HG03060 (cell line): Measurements from ENCODE around the gene MBNL2.

Experiments used
- ATAC-seq: cut with Tn5 transposase; IDR thresholded peaks from one replicate; pipeline ENCODE4 v1.9.1; 2021; ENCODE audit warnings: low read depth, moderate number of reproducible peaks; ENCODE audit not compliant: unreplicated experiment

Gene MBNL2

DNA sequence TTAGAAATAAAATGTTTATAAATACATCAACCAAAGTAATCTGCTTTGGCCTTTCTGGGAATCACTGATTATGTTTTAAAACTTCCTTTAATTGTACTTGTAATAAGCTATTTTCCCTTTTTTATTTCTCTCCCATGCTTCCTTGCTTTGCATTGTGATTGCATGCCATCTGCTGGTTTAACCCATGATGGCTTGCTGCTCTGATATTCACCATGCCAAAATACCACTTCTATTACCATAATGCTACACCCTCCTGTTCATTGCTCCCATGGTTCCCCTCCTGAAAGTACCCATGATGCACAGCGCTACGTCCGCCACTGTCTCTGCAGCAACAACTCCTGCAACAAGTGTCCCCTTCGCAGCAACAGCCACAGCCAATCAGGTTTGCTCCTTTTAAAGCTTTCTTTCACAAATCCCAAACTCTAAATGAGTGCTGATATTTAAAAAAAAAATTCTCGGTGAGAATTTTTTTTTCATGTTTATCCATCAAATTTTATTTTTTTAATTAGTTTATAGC is 144.1 kb downstream of the MBNL2 start:
- ATAC-seq = no peak

DNA sequence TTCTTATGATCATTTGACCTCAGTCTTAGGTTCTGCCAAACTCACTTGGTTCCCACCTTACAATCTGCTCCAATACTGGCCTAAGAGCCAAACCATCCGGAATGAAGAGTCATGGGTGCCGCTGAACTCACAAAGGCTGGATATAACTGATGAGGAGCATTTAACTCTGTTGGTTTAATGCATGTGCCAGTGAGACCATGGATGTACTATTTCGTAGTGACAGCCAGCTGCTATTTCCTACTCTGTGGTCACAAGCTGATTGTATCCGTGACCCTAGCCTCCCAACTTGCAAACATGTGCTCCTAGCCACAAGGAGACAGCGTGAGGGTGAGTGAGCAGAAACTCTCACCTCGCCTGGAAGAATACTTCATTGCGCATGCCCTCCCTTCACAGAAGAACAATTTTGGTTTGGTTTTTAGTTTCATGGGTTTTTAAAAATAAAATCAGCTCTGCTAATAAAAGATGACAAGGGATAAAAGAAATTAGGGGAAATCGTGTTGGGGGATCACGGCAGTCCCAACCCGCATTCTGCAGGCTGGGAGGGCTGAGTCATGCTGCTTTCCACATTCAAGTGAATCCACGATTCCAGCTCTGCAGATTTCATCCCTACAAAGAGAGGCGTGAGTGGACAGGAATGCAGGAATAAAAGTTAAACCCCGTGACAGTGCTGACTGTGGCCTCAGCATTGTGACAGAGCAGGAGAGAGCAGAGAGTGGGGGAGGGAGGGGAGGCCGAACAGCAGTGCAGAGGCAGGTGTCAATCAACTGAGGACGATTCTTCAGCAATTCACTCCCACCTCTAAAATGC is 145.1 kb downstream of the MBNL2 start:
- peak; percentile 53 for ATAC-seq

DNA sequence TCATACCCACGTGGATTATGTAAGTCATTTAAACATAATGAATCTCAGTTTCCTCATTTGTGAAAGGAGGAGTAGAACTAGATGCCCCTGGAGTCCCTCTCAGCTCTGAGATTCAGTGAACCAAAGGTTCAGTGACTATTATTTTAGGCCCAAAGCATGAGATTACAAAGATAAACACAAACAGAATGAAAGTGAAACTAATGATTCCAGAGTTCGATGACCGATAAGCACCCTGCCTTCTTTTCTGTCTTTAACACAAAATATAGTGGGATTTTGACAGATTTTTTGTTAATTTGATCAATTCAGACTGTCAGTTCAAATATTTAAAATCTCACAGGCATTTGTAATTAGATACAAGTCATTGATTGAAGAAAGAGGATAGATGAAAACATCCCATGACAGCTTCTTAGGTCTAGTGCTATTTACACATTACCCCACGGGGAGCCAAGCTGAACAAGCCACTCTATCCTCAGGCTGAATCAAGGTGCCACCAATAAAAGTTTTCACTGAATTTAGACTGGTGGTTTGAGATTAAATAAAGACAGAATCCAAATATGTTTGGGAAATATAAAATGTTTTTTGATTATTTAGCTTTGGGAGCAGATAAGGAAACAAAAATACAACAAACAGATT is 147.2 kb downstream of the MBNL2 start:
- ATAC-seq = peak; percentile 64

DNA sequence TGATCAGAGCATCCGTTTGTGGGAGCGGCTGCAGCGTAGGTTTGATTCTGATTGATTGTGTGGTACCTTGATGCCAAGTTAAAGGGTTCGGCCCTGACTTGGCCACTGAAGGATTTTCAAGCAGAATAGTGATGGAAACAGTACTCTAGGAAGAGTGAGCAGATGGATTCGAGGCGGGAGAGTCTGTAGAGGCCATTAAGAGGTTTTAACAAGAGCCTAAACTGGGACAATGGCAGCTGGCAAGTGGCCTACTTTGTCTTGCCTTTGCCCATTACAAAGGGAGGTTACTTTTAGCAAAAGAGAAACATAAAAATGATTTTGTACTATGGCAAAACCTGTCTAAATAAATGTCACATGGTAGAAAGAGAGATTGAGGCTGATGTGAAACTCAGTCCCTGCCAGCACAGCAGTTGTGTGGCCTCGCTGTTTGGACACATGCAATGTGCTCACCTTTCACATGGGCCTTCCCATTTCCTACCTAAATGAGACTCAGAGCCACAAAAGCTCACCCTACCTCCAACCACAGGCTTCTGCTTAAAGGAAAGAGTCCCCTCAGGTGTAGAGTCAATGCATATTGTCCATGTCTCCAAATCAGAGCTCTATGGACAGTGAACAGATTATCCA is 149.5 kb downstream of the MBNL2 start:
- ATAC-seq = no peak

DNA sequence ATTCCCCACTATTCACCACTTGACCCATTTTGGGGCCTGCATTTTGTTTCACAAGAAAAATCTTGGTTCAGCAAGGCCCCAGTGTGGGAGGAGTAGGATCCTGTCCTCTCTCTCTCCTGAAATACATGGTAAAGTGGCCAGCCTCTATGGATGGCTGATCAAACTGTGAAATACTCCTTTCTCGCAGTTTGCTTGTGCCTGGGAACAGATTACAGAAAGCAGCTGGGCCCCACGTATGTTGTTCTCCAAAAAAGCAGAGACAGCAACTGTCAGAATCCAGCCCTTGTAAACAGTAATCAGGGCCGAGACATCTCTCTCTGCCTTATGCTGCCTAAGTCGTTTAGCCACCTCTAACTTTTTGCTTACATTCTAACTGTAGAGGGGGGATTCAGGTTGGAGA is 150.8 kb downstream of the MBNL2 start:
- ATAC-seq = no peak

DNA sequence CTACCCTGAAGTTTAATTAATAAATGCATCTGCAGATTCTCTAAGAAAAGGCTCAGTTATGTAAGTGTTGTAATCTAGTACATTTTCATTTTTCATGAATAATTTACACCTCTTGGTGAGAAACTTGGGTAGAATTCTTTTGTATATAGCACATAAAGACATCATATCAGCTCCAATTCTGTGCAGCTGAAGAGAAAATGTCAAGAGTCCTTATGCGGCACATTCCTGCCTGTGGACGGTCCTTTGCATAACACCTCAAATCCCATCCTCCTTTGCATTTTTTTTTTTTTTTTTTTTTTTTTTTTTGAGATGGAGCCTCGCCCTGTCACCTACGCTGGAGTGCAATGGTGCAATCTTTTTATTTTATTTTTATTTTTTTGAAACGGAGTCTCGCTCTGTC is 151.7 kb downstream of the MBNL2 start:
- ATAC-seq = no peak

DNA sequence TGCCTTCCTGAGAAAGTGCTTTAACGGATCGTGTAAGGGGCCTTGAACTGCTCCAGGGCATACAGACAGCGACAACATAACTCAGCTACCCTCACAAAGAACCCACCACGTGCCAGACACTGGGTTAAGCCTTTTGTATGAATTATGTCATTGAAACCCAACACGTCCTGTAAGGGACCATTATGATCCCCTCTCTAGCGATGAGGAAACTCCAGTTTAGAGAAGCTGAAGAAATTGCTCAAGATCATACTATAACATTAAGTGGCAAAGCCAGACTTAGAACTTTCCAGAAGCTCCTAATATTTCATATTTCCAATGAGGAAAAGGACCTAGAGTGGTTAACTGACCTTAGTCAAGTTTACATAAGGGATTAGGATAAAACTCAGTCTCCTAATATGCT is 154.8 kb downstream of the MBNL2 start:
- ATAC-seq = no peak

DNA sequence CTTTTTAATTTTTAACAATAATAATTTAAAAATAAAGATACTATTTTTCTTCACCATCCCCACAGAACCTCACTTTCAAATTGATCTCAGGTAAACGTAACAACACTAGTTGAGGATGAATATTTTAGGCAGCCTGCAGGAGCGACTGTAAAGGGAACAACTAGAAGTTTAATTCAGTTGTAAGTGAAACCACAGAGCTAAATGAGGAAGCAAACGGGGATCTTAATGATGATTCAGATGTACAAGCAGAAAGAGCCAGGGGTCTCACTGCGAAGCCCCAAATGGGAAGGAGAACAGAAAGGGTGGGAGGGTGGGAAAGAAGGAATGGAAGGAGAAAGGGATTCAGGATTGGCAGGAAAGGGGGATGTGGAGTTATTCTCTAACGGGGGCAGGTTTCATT is 157.3 kb downstream of the MBNL2 start:
- no peak for ATAC-seq

DNA sequence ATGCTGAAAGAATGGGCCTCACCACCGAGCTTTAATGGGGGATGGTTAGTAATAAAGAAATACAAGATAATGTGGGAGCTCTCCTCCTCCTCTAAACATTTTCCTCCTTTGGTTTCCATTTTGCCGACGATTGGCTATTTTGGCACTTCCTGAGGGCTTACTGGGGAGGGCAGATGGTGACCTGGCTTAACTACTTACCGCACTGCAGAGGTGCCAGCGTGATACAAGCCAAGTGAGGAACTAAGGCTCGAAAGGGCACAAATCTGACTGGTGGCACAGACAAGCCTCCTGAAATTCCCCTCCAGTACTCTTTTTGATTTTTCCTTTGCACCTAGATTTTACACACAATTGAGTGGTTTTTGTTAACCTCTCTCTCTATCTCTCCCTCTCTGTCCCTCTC is 158.6 kb downstream of the MBNL2 start:
- no peak for ATAC-seq

DNA sequence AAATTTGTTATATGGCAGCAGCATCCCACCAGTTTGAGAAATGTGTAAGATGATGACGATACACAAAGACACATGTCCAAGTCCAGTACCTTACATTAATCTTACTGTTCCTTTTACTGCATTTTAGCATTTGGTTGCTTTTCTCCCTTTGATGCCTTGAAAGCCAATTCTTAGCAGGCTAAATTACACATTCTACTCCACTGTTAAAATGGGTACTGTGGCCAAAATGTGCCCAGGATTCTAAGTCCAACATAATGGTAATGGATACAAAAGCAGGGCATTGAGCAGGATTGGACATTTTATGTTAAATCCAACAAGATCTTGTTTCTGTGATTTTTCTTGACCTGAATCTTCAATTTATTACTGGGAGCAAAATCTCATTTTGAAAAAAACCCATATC is 159.1 kb downstream of the MBNL2 start:
- ATAC-seq = no peak

DNA sequence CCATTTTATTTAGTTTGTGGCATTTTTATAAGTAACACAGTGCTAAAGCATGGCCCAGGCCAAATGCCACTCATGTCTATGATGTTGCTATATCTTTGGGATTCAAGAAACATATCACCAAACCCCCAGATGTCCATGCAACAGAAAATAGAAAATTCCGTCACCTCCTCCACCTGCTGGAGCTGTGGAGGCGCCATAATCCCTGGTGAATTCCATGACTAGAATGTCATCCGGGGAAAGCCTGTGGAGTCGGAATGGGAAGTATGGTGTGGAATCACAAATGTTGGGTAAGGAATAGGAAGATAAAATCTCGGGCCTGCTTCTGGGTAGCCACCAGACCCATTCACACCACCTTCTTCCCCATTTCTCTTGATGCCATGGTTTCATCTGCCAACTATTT is 160.1 kb downstream of the MBNL2 start:
- ATAC-seq = no peak

DNA sequence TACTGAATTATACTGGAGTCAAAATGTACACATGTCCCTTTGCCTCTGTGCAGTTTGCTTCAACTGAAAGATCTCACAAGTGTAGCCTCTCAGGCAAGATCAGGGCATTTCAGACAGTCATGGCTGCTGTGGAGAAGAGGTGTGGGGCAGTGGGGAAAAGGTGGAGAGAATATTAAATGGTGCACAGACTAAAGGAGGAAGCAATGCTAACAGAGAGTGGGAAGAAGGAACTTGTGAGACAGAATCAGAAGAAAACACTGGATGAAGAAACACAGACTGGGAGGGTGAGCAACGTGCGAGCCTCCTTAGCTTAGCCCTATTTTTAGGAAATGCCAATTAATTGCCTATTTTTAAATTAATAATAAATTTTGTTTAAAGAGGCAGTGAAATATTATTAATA is 162.2 kb downstream of the MBNL2 start:
- no peak for ATAC-seq

DNA sequence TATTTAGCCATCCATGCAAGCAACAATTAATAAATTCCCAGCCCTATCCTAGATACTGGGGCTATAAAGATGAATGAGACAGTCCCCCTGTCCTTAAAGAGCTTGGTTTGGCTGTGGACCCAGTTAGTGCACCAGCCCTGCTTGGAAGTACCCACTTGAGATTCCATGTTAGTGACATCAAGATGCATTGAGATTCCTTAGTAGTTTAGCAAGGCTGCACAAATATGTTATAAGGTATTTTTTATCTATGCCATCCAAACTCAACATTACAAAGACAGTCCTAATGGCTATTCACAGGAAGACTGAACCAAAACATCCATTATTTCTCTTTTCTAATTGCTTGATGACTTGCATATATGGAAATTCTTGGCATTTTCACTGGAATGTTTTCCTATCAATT is 163.0 kb downstream of the MBNL2 start:
- ATAC-seq = no peak

DNA sequence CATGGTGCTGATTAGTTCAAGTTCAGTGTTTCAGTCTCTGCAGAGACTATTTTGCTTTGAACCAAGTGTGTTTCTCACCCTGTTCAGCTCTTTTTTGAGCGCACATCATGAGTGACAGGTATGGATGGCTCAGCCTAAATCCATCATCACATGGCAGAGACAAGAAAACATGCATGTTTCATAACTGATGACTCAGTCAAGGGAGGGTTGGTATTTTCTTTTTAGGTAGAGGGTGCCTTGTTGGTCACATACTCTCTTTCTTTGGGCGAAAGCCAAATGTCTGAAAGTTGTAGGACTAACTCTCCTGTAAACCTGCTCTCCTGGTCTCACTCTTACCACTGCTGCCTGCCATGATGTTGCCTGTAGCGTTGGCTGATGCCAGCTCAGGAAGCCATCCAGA is 163.7 kb downstream of the MBNL2 start:
- ATAC-seq = no peak

DNA sequence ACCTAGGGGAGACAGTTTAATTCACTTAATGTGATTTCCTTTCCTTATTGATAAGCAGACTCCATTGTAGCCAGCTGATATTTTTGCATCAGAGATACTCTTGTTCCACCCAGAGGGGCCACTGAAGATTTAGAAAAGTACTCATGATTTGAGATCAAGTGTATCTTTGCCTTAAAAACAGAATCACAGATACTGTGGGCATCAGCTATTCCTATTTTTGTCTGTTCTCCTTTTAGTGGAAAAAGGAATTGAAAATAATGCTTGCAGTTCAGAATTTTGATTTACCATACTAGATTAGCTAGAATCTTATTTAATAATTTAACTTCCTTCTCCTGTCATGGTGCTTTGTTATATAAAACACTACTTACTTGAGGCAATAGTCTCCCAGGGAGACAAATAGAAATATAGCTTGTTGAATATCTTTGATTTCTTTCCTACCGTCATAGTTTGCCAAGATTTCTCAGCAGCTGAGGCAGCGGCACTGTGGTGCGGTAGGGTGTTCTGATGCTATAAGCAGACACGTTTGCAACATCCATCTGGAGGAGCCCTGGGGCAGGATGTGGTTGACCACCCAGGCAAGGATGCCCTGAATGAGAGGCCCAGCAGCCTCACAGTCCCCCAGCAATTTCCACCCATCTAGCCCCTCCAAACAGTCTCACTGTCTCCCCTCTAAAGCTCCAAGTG is 164.8 kb downstream of the MBNL2 start:
- ATAC-seq = no peak

DNA sequence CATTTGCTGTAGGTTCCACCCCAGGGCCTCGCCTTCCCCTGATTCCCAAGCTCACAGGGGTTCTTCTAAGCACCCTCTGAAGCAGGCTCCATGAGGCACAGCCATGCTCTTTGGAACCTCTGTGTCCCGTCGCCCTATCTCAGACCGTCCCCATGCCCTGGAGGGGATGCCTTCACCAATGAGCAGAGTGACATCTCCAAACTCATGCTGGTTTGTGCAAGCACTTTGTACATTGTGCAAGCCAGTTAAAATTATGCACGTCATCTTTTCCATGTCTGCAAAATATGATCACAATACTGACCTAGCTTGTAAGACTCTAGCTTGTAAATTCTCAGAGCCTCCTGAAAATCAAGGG is 165.3 kb downstream of the MBNL2 start:
- no peak for ATAC-seq

DNA sequence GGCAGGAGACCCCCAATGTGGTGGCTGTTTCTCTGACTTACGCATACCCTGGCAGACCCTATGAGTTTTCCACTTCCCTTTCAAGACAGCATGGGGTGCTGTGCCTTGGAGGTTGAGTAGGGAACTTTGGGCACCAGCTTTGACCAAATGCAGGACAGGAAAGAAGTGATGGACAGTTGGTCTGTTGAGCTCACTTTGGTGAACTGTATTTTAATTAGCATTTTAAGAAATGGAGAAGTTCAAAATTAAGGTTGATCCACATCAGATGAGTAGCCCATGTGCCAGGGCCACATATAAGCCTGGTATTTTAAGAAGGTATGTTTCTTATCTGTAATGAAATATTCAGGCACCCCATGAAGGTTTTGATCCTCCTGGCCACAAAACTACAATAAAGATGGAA is 165.8 kb downstream of the MBNL2 start:
- ATAC-seq = no peak

DNA sequence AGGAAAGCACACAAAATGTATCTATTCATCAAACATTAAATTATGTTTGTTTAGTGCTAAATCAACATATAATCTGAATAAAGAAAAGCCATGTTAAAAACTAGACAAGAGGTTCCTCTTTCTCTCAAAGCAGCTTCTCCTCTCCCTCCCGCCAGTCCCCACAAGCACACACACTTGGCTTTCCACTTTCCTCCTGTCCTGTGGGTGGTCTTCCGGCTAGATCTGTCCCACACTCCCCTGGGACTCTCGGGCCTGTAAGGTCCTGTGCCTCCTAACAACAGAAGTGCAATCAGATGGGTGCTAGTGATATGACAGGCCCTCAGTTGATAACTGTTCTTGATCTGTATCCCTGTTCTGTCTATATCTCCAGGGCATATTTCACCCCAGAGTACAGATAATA is 166.2 kb downstream of the MBNL2 start:
- no peak for ATAC-seq

DNA sequence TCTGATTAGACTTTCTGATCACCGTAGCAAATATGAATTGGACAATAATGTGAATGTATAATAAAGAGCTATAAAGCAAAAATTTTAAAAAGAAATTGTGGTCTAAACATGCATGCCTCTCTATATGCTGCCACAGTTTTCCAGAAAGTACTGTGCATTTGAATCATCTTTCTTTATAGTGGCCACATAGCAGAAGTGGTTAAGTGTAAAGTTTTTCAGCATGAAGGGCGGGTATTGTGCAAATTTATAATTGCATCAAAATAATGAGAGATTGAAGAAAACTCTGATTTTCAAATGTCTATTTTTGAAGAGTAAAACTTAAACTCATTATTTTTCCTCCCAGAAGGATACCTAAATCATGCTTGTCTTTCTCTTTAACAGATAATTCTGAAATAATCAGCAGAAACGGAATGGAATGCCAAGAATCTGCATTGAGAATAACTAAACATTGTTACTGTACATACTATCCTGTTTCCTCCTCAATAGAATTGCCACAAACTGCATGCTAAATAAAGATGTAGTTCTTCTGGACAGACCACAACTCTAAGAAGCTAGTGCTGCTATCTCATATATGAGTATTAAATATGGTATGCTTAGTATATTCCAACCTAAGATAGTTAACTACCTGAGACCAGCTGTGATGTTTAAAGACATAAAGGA is 168.9 kb downstream of the MBNL2 start:
- no peak for ATAC-seq

DNA sequence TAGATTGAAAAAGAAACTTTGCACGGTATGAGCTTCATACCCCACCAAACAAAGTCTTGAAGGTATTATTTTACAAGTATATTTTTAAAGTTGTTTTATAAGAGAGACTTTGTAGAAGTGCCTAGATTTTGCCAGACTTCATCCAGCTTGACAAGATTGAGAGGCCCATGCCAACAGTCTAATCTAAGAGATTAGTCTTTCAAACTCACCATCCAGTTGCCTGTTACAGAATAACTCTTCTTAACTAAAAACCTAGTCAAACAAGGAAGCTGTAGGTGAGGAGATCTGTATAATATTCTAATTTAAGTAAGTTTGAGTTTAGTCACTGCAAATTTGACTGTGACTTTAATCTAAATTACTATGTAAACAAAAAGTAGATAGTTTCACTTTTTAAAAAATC is 169.9 kb downstream of the MBNL2 start:
- ATAC-seq = no peak

DNA sequence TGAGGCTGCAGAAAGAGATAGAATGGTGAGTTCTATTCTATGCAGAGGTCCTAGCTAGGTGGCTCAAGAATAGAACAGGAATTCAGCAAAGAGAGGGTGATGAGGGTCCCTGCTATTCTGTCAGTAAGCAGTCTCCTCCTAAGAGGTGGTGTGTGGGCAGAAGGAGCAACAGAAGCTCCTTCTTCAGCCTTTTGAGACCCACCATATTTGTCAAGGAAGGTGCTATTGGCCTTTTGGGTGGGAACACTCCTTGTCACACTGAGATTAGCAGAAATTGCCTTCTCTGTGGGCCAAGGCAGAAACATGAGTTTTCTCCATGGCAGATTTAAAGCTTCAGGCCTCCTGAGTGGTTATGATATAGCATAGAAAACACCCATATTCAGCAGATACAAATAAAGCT is 172.4 kb downstream of the MBNL2 start:
- ATAC-seq = no peak
